Body of pancreas (tissue), 4 donors: Measurements from ENCODE around the gene MLLT10. TPM values are rescaled to one million over a fixed set of nuclear protein-coding genes. Genes with fewer than 3 reads are reported as not detected.

Experiments used
- ATAC-seq: fragments of 150-250 bp; one replicate; pipeline ENCODE4 v1.9.1; 2016
- DNase-seq, 4 donors: peaks; one replicate each; pipeline ENCODE4 v3.0.0-alpha.2; 2019
- H3K27ac ChIP-seq, 4 donors: fragments of 200-600 bp; sonication (generic); 1 replicate in 3 of 4; 2 replicates in 1 of 4; pipeline versions ENCODE4 v1.5.1 to v1.6.1; 2016 to 2019; ENCODE audit warnings: mild to moderate bottlenecking in 1 of 4, mixed read lengths in 1 of 4, moderate library complexity in 1 of 4
- H3K27me3 ChIP-seq, 2 donors: fragments of 200-600 bp; sonication (generic); one replicate each; pipeline ENCODE4 v1.6.0; 2016; ENCODE audit warnings: mild to moderate bottlenecking in 1 of 2
- H3K36me3 ChIP-seq, 2 donors: fragments of 200-600 bp; sonication (generic); replicated peaks in 1 of 2; 2 replicates each; pipeline ENCODE4 v1.5.1; 2016; ENCODE audit warnings: low read depth in 2 of 2; ENCODE audit not compliant: insufficient read depth in 1 of 2
- H3K4me1 ChIP-seq: fragments of 200-600 bp; sonication (generic); one replicate; pipeline ENCODE4 v1.6.0; 2016
- H3K4me3 ChIP-seq, 2 donors: fragments of 200-600 bp; sonication (generic); 1 replicate in 1 of 2; 2 replicates in 1 of 2; pipeline ENCODE4 v1.5.1; 2016 to 2019
- H3K9me3 ChIP-seq, 3 donors: fragments of 200-600 bp; sonication (generic); 1 replicate in 2 of 3; 2 replicates in 1 of 3; pipeline ENCODE4 v1.5.1; 2016
- CTCF ChIP-seq, 7 experiments: fragments of 450-650 bp in 4 of 7; fragments of 200-600 bp in 3 of 7; sonication (generic) in 3 of 7; IDR thresholded peaks; one replicate each; pipeline ENCODE4 v1.5.1; 2016 to 2019; ENCODE audit warnings: antibody characterized with exemption in 7 of 7
- POLR2A ChIP-seq, 3 donors: fragments of 450-650 bp; IDR thresholded peaks; one replicate each; pipeline ENCODE4 v1.6.1; 2016; ENCODE audit warnings: antibody characterized with exemption in 3 of 3, mild to moderate bottlenecking in 2 of 3
- whole genome bisulfite sequencing, 2 donors: methylation state at CpG; one replicate each; pipeline ENCODE4 v1.1.5; 2017; 5-methylcytosine and 5-hydroxymethylcytosine counted together
- intact Hi-C: fragments of 100-400 bp; cut with DNase I; formaldehyde crosslinking; loops from one replicate; pipeline ENCODE4 v1.15.1; 2023
- total RNA-seq, 2 donors: library from RNA; depleted of rRNA; stranded (reverse); fragments of >200 nt; gene quantifications; one replicate each; pipeline ENCODE4 v1.1.0, GENCODE V29; 2016

The MLLT10 gene
- total RNA-seq, 2 donors from 2014 or later, result 23.7 to 30.1 TPM

GRCh38 chr10:21751341-21752310, 217.6 kb downstream of the MLLT10 start:
- Histone ChIP-seq H3K36me3 (no peaks in the 10 kb centered on the region), H3K27me3 (no peaks in the 10 kb centered on the region), H3K9me3 (no peaks in the 10 kb centered on the region), H3K4me1 (no peaks in the 10 kb centered on the region), H3K27ac (no peak overlapping the region), H3K4me3 (no peak overlapping the region)
- intact Hi-C loops, result no loop called here
- DNase-seq (no peak), ATAC-seq (no peak)
- 82 to 84% methylated on average over 26 of the region's 26 CpGs for WGBS, 2 donors
- TF ChIP-seq CTCF (IDR thresholded peaks at IDR 0.05), result no peak
- no peak for TF ChIP-seq POLR2A (IDR thresholded peaks at IDR 0.05)

- 91% methylated on average over 16 to 18 of the region's 18 CpGs for WGBS, 2 donors
- Histone ChIP-seq H3K36me3 (peaks cover 0 to 2% of the 10 kb centered on the region in 2 donors), H3K4me3 (no peak overlapping the region), H3K27ac (no peak overlapping the region), H3K27me3 (no peaks in the 10 kb centered on the region), H3K4me1 (no peaks in the 10 kb centered on the region), H3K9me3 (no peaks in the 10 kb centered on the region)
- TF ChIP-seq CTCF (IDR thresholded peaks at IDR 0.05) (no peak), POLR2A (IDR thresholded peaks at IDR 0.05) (no peak)
- no peak for DNase-seq
- intact Hi-C loops, result no loop called here
- ATAC-seq, result no peak
These were observed 219.7 kb downstream of the MLLT10 start for GRCh38 chr10:21753497-21754270.

GRCh38 chr10:21754410-21755011, 220.5 kb downstream of the MLLT10 start:
- intact Hi-C loops, result no loop called here
- Histone ChIP-seq H3K27ac (no peak overlapping the region), H3K27me3 (no peaks in the 10 kb centered on the region), H3K9me3 (no peaks in the 10 kb centered on the region), H3K4me1 (no peaks in the 10 kb centered on the region), H3K36me3 (peaks cover 0 to 3% of the 10 kb centered on the region in 2 donors), H3K4me3 (no peak overlapping the region)
- WGBS, 2 donors, result 81 to 87% methylated on average over 7 to 10 of the region's 10 CpGs
- ATAC-seq, result no peak
- no peak for DNase-seq
- TF ChIP-seq POLR2A (IDR thresholded peaks at IDR 0.05), result no peak
- TF ChIP-seq CTCF (IDR thresholded peaks at IDR 0.05), result no peak

GRCh38 chr10:21756707-21757106, 222.7 kb downstream of the MLLT10 start:
- Histone ChIP-seq H3K9me3 (no peaks in the 10 kb centered on the region), H3K27ac (no peak overlapping the region), H3K36me3 (peaks cover 0 to 3% of the 10 kb centered on the region in 2 donors), H3K27me3 (no peaks in the 10 kb centered on the region), H3K4me3 (no peak overlapping the region), H3K4me1 (no peaks in the 10 kb centered on the region)
- WGBS, 2 donors, result 85 to 91% methylated on average over 12 of the region's 12 CpGs
- ATAC-seq (no peak), DNase-seq (no peak)
- no peak for TF ChIP-seq POLR2A (IDR thresholded peaks at IDR 0.05)
- no peak for TF ChIP-seq CTCF (IDR thresholded peaks at IDR 0.05)
- intact Hi-C loops, result no loop called here
